Duodenal mucosa (tissue), 2 donors: ENCODE results near the gene ANKRD12.
A peak's percentile ranks its signal among the peaks of the same experiment; 100 is the strongest.

Experiments
- H3K27ac ChIP-seq: one replicate; pipeline ENCODE4 v1.7.0; 2013; ENCODE audit warnings: low read depth, low read length
- H3K27me3 ChIP-seq, 2 donors: one replicate each; pipeline ENCODE4 v1.7.0; 2013; ENCODE audit warnings: low read length in 2 of 2, control low read depth in 1 of 2; ENCODE audit not compliant: insufficient read depth in 2 of 2, control insufficient read depth in 1 of 2
- H3K36me3 ChIP-seq, 2 donors: one replicate each; pipeline ENCODE4 v1.7.0; 2013; ENCODE audit warnings: low read length in 2 of 2, control low read depth in 1 of 2; ENCODE audit not compliant: insufficient read depth in 2 of 2, control insufficient read depth in 1 of 2
- H3K4me1 ChIP-seq, 2 donors: one replicate each; pipeline ENCODE4 v1.7.0; 2013; ENCODE audit warnings: low read length in 2 of 2, control low read depth in 1 of 2; ENCODE audit not compliant: insufficient read depth in 2 of 2, control insufficient read depth in 1 of 2
- H3K4me3 ChIP-seq, 2 donors: one replicate each; pipeline ENCODE4 v1.7.0; 2013; ENCODE audit warnings: low read length in 2 of 2, low read depth in 1 of 2
- H3K9ac ChIP-seq, 2 donors: one replicate each; pipeline ENCODE4 v1.7.0; 2013; ENCODE audit warnings: low read length in 2 of 2, low read depth in 1 of 2
- H3K9me3 ChIP-seq, 2 donors: one replicate each; pipeline ENCODE4 v1.7.0; 2013; ENCODE audit warnings: low read length in 2 of 2, control low read depth in 1 of 2; ENCODE audit not compliant: control insufficient read depth in 1 of 2

ANKRD12 gene

GRCh38 chr18:9123520-9123919, 13.1 kb upstream of the ANKRD12 start:
- Histone ChIP-seq H3K4me1 (peaks cover 0 to 3% of the 10 kb centered on the region in 2 donors), H3K9me3 (no peaks in the 10 kb centered on the region), H3K9ac (no peak overlapping the region), H3K4me3 (no peak overlapping the region), H3K27ac (no peak overlapping the region), H3K36me3 (peaks cover 38 to 39% of the 10 kb centered on the region in 2 donors), H3K27me3 (no peaks in the 10 kb centered on the region)

DNA sequence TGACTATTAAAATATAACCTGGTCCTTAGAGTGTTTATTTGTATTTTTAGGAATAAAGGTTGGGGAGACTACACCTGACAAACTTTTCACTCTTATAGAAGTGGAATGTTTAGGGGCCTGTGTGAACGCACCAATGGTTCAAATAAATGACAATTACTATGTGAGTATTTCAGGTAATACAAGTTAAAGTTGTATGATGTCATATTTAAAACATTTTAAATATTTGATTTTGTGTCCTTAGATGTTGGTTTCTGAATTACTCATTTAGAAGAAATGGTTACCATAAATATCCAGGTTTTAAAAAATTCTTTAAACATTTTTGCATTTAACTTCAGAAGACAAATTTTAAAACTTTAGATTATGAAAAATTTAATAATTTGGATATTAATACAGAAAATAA, 11.8 kb upstream of the ANKRD12 start:
- Histone ChIP-seq H3K9me3 (no peaks in the 10 kb centered on the region), H3K36me3 (peaks cover 39 to 41% of the 10 kb centered on the region in 2 donors), H3K9ac (no peak overlapping the region), H3K4me3 (no peak overlapping the region), H3K27me3 (no peaks in the 10 kb centered on the region), H3K27ac (no peak overlapping the region), H3K4me1 (no peaks in the 10 kb centered on the region)

DNA sequence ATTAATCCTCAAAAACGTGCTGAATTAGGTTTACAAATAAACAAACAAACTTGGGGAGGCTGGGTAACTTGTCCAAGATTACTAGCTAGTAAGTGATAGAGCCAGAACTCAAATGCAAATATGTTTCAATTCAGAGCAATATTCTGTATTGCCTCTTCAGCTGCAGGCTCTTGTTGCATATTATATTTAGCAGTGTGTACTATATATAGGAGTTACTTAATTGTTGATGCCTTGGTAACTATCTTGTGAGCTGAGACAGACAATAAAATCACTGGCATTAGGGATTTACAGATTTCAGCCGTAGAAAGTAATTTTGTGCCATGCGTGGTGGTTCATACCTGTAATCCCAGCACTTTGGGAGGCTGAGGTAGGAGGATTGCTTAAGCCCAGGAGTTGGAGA, 10.2 kb upstream of the ANKRD12 start:
- Histone ChIP-seq H3K36me3 (peaks cover 33 to 40% of the 10 kb centered on the region in 2 donors), H3K27me3 (no peaks in the 10 kb centered on the region), H3K9me3 (no peaks in the 10 kb centered on the region), H3K4me1 (no peaks in the 10 kb centered on the region), H3K4me3 (no peak overlapping the region), H3K9ac (no peak overlapping the region), H3K27ac (no peak overlapping the region)

- peaks cover 0 to 10% of the 10 kb centered on the region in 2 donors for H3K4me1 ChIP-seq
- H3K27ac ChIP-seq = no peak overlapping the region
- no peaks in the 10 kb centered on the region for H3K9me3 ChIP-seq
- H3K4me3 ChIP-seq = no peak overlapping the region
- no peaks in the 10 kb centered on the region for H3K27me3 ChIP-seq
- no peak overlapping the region for H3K9ac ChIP-seq
- H3K36me3 ChIP-seq = peaks cover 21 to 40% of the 10 kb centered on the region in 2 donors
Observed at GRCh38 chr18:9130195-9130594, 6.4 kb upstream of the ANKRD12 start.

DNA sequence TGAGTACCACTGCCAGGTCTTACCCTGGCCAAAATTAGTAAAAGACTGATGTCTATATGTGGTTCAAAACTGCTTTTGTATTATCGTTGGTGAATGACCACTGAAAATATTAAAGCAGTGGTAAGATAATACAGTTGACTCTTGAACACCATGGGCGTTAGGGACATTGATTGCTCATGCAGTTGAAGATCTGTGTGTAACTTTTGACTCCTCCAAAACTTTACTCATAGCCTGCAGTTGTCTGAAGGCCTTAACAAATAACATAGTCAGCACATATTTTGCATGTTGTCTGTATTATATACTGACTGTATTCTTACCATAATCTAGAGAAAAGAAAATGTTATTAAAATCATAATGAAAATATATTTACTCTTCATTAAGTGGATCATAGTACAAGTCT, 5.8 kb upstream of the ANKRD12 start:
- Histone ChIP-seq H3K27me3 (no peaks in the 10 kb centered on the region), H3K9me3 (no peaks in the 10 kb centered on the region), H3K27ac (no peak overlapping the region), H3K36me3 (peaks cover 17 to 37% of the 10 kb centered on the region in 2 donors), H3K9ac (no peak overlapping the region), H3K4me3 (no peak overlapping the region), H3K4me1 (peaks cover 0 to 16% of the 10 kb centered on the region in 2 donors)

- H3K4me1 ChIP-seq = peaks cover 0 to 17% of the 10 kb centered on the region in 2 donors
- peaks cover 10 to 24% of the 10 kb centered on the region in 2 donors for H3K36me3 ChIP-seq
- no peaks in the 10 kb centered on the region for H3K27me3 ChIP-seq
- no peak overlapping the region for H3K27ac ChIP-seq
- H3K9me3 ChIP-seq = no peaks in the 10 kb centered on the region
- H3K4me3 ChIP-seq = no peak overlapping the region
- no peak overlapping the region for H3K9ac ChIP-seq
Observed at GRCh38 chr18:9132628-9133027, 4.0 kb upstream of the ANKRD12 start.

GRCh38 chr18:9133225-9133624, 3.4 kb upstream of the ANKRD12 start:
- H3K9ac ChIP-seq = no peak overlapping the region

DNA sequence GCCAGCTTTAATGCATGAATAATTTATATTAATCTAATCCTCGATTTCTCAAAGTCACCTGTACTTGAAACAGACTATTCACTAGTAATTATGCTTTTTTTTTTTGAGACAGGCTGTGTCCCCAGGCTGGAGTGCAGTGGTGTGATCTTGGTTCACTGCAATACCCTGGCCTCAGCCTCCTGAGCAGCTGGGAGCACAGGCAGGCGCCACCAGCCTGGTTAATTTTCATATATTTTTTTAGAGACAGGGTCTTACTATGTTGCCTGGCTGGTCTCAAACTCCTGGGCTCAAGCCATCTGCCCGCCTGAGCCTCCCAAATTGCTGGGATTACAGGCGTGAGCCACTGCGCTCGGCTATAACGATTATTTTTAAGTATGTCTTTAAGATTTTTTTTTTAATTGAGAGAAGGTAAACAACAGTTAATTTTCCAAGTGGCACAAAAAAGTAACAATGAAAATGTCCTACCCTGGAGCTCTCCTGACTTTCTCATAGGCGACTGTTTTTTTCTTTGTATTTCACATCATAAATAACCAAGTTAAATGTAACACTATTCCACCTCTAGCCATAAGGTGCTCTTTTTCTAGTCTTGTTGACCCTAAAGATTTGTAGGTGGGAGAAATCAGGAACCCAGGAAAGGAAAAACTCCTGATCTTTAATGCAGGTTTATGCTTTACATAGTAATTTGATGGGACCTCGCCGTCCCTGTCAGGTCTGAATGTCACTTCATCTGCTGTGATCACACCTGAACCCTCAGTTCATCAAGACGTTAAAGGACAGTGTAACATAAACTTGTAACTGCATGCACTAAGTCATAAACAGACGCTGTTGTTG, 1.3 kb upstream of the ANKRD12 start:
- Histone ChIP-seq H3K4me1 (peaks cover 17 to 35% of the 10 kb centered on the region in 2 donors), H3K9me3 (no peaks in the 10 kb centered on the region), H3K27ac (peak overlapping the region; percentile 95), H3K9ac (peak overlapping the region; percentile 88 to 89), H3K4me3 (peak overlapping the region; percentile 78 to 85), H3K36me3 (peaks cover 3 to 13% of the 10 kb centered on the region in 2 donors), H3K27me3 (no peaks in the 10 kb centered on the region)

More at GRCh38 chr18:9133225-9133624, 3.4 kb upstream of the ANKRD12 start:
- no peak overlapping the region for H3K27ac ChIP-seq
- H3K36me3 ChIP-seq = peaks cover 9 to 22% of the 10 kb centered on the region in 2 donors
- H3K9me3 ChIP-seq = no peaks in the 10 kb centered on the region
- no peak overlapping the region for H3K4me3 ChIP-seq
- no peaks in the 10 kb centered on the region for H3K27me3 ChIP-seq
- peaks cover 1 to 17% of the 10 kb centered on the region in 2 donors for H3K4me1 ChIP-seq

GRCh38 chr18:9135912-9136314, 668 bp upstream of the ANKRD12 start:
- Histone ChIP-seq H3K4me1 (peaks cover 22 to 41% of the 10 kb centered on the region in 2 donors), H3K9ac (peak overlapping the region; percentile 88 to 89), H3K27ac (peak overlapping the region; percentile 95), H3K36me3 (peaks cover 3 to 9% of the 10 kb centered on the region in 2 donors), H3K27me3 (no peaks in the 10 kb centered on the region), H3K9me3 (no peaks in the 10 kb centered on the region), H3K4me3 (peak overlapping the region; percentile 78 to 85)

DNA sequence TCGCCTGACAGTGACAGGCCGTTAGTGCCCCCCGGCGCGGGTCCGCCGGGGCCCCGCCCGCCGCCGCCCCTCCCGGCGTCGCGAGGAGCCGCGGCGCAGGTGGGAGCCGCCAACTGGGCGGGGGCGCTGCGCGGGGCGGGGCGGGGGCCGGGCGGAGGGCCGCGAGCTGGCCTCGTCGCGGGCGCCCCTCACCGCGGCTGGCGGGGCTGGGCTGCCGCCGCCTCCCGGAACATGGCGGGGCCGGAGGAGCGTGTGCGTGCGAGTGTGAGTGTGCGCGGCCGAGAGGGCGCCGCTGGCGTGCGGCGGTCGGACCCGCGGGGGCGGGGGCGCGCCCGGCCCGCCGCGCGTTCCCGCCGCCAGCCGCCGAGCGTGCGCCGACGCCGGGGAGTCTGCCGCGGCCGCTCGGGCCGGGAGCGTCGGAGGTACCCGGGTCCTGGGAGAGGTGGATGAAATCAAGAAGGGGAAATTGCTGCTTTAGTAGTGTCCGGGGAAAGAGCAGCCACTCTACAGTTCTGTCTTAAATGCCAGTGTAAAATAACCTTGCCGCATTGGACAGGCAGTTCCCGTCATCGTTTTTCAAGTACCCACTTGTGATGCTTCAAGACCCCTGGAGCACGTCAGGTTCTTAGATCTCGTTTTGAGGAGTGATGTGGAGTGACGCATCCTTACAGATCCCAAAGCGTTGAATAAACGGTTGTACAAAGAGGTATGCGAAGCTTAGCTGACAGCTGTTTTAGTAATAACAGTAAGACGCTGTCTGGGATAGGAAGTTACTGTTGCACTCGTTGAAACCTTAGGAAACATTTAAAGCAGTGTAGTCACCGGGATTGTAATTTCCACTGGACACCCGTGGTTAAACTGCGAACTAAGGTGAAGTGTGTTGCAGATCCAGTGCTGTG, 836 bp downstream of the ANKRD12 start:
- Histone ChIP-seq H3K4me1 (peaks cover 34 to 56% of the 10 kb centered on the region in 2 donors), H3K9me3 (no peaks in the 10 kb centered on the region), H3K27me3 (no peaks in the 10 kb centered on the region), H3K4me3 (peak overlapping the region; percentile 83 to 92), H3K27ac (peak overlapping the region; percentile 100), H3K9ac (peak overlapping the region; percentile 77 to 81), H3K36me3 (peaks cover 3 to 9% of the 10 kb centered on the region in 2 donors)
